Mammary epithelial cell (primary cell): ENCODE data around the gene NR5A1.

Source experiments
- EZH2 ChIP-seq: IDR thresholded peaks from 2 replicates; pipeline ENCODE4 v1.6.1; 2012; ENCODE audit warnings: low read length, inconsistent platforms, borderline replicate concordance
- TF ChIP-seq, protein P1 (sequence below), 2 donors: IDR thresholded peaks in 1 of 2; conservative IDR thresholded peaks in 1 of 2; 2 replicates each; pipeline ENCODE4 v1.5.1; 2011 to 2012; ENCODE audit warnings: inconsistent platforms in 2 of 2, low read length in 2 of 2, mild to moderate bottlenecking in 2 of 2, control low read depth in 1 of 2, low read depth in 1 of 2; ENCODE audit not compliant: insufficient read depth in 1 of 2; ENCODE audit errors: extremely low read depth in 1 of 2

GRCh38 chr9:124479947-124480620 lies 27.1 kb downstream of the NR5A1 start:
- TF ChIP-seq, protein P1, sequence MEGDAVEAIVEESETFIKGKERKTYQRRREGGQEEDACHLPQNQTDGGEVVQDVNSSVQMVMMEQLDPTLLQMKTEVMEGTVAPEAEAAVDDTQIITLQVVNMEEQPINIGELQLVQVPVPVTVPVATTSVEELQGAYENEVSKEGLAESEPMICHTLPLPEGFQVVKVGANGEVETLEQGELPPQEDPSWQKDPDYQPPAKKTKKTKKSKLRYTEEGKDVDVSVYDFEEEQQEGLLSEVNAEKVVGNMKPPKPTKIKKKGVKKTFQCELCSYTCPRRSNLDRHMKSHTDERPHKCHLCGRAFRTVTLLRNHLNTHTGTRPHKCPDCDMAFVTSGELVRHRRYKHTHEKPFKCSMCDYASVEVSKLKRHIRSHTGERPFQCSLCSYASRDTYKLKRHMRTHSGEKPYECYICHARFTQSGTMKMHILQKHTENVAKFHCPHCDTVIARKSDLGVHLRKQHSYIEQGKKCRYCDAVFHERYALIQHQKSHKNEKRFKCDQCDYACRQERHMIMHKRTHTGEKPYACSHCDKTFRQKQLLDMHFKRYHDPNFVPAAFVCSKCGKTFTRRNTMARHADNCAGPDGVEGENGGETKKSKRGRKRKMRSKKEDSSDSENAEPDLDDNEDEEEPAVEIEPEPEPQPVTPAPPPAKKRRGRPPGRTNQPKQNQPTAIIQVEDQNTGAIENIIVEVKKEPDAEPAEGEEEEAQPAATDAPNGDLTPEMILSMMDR (conservative IDR thresholded peaks at IDR 0.05 in 1 of 2, IDR thresholded peaks at IDR 0.05 in 1 of 2; ENCODE audit: extremely low read depth in 1 of 2, insufficient read depth in 1 of 2, low read depth in 1 of 2, low read length in 2 of 2), result no peak
- no peak for TF ChIP-seq EZH2
